Measurements from ENCODE around the gene ACSS1.

DNA sequence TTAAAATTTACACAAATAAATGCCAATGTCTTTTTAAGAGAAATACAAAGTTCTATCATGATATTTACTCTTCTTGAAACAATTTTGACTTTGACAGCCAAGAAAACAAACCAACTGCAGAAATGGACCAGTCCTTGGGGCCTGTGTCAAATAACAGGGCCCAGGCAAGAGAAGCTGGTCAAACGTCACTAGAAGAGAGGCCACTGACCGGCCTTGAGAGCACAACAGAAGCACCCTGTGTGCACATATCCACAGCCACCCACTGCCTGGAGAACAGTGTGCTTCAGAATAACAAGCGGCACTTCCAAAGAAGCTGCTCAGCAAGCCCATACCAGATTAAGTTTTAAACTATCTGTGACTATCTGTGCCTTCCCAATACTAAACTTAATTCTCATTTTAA lies 80.1 kb downstream of the ACSS1 start:
- TF ChIP-seq POLR2AphosphoS5 (IDR thresholded peaks at IDR 0.05; ENCODE audit: low read depth, low read length), result no peak
- TF ChIP-seq, protein P1, sequence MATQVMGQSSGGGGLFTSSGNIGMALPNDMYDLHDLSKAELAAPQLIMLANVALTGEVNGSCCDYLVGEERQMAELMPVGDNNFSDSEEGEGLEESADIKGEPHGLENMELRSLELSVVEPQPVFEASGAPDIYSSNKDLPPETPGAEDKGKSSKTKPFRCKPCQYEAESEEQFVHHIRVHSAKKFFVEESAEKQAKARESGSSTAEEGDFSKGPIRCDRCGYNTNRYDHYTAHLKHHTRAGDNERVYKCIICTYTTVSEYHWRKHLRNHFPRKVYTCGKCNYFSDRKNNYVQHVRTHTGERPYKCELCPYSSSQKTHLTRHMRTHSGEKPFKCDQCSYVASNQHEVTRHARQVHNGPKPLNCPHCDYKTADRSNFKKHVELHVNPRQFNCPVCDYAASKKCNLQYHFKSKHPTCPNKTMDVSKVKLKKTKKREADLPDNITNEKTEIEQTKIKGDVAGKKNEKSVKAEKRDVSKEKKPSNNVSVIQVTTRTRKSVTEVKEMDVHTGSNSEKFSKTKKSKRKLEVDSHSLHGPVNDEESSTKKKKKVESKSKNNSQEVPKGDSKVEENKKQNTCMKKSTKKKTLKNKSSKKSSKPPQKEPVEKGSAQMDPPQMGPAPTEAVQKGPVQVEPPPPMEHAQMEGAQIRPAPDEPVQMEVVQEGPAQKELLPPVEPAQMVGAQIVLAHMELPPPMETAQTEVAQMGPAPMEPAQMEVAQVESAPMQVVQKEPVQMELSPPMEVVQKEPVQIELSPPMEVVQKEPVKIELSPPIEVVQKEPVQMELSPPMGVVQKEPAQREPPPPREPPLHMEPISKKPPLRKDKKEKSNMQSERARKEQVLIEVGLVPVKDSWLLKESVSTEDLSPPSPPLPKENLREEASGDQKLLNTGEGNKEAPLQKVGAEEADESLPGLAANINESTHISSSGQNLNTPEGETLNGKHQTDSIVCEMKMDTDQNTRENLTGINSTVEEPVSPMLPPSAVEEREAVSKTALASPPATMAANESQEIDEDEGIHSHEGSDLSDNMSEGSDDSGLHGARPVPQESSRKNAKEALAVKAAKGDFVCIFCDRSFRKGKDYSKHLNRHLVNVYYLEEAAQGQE (IDR thresholded peaks at IDR 0.05; ENCODE audit: insufficient read depth in 1 of 2, low read depth in 2 of 2, low read length in 2 of 2), result no peak
- TF ChIP-seq TAF1 (IDR thresholded peaks at IDR 0.05; ENCODE audit: borderline replicate concordance, insufficient read depth, low read length), result no peak
- TF ChIP-seq FOXP2 (optimal IDR thresholded peaks at IDR 0.05; ENCODE audit: borderline replicate concordance, extremely low read depth, extremely low read length, insufficient read depth), result no peak

Data from PFSK-1 (cell line).